Stimulated activated naive CD8-positive, alpha-beta T cell treated with anti-CD3 and anti-CD28 coated beads, Interleukin-15, amount 100 ng/mL, for 72 hours (primary cell): ENCODE results near the gene CARNS1.

Experiments used
- ATAC-seq: fragments of 150-1000 bp; cut with Tn5 transposase; 2 replicates; pipeline ENCODE4 v1.10.0; 2021; ENCODE audit warnings: mild to moderate bottlenecking, moderate library complexity
- DNase-seq, 2 donors: peaks; one replicate each; pipeline ENCODE4 v3.0.0; 2021 to 2022
- H3K27ac Mint-ChIP-seq, 2 donors: one replicate each; pipeline ENCODE4 v1.8.0; 2022; ENCODE audit warnings: mild to moderate bottlenecking in 2 of 2, mixed read lengths in 2 of 2, moderate library complexity in 2 of 2
- H3K27me3 Mint-ChIP-seq: one replicate; pipeline ENCODE4 v1.8.0; 2022; ENCODE audit warnings: mixed read lengths
- H3K4me1 Mint-ChIP-seq: one replicate; pipeline ENCODE4 v1.8.0; 2022; ENCODE audit warnings: mild to moderate bottlenecking, mixed read lengths
- H3K4me3 Mint-ChIP-seq, 2 donors: one replicate each; pipeline ENCODE4 v1.8.0; 2022; ENCODE audit warnings: mild to moderate bottlenecking in 2 of 2, mixed read lengths in 2 of 2, moderate library complexity in 1 of 2
- H3K9me3 Mint-ChIP-seq, 2 donors: one replicate each; pipeline ENCODE4 v1.8.0; 2022; ENCODE audit warnings: mixed read lengths in 2 of 2

The CARNS1 gene

DNA sequence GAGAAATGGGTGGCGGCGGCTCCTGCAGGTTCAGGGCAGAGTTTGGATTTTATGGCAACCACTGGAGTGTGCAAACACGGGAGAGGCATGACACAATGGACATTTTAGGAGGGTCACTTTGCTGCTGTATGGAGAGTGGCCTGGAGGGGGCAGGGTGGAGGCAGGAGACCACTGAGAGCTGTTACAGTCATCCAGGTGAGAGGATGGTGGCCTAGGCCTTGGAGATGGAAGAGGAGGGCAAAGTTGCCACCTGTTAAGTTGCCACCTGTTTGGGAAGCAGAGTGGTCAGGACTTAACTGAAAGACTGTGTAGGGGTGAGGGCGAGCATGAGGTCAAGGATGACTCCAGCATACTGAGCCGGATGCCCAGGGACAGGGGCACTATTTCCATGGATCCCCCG, 26.0 kb upstream of the CARNS1 start:
- Mint-ChIP-seq H3K27me3 (peaks cover 10% of the 10 kb centered on the region), H3K4me1 (peaks cover 53% of the 10 kb centered on the region), H3K4me3 (peak overlapping the region; percentile 49 to 53), H3K27ac (peak overlapping the region in 1 of 2 donors; percentile 19), H3K9me3 (no peaks in the 10 kb centered on the region)
- peak; percentile 54 to 65 for DNase-seq
- ATAC-seq = peak; percentile 72

DNA sequence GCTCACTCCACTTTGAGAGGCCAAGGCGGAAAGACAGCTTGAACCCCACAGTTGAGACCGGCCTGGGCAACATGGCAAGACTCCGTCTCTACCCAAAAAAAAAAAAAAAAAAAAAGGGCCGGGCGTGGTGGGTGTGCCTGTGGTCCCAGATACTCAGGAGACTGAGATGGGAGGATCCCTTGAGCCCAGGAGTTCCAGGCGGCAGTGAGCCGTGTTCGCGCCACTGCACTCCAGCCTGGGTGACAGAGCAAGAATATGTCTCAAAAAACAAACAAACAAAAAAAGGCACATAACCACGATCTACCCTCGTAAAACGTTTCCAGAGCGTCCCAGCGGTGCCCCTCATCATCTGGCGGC, 24.6 kb upstream of the CARNS1 start:
- peaks cover under 1% of the 10 kb centered on the region for H3K27me3 Mint-ChIP-seq
- no peak for DNase-seq
- H3K9me3 Mint-ChIP-seq = no peaks in the 10 kb centered on the region
- peak overlapping the region; percentile 94 to 95 for H3K4me3 Mint-ChIP-seq
- H3K27ac Mint-ChIP-seq = peak overlapping the region in 1 of 2 donors; percentile 93
- H3K4me1 Mint-ChIP-seq = peaks cover 48% of the 10 kb centered on the region
- no peak for ATAC-seq

DNA sequence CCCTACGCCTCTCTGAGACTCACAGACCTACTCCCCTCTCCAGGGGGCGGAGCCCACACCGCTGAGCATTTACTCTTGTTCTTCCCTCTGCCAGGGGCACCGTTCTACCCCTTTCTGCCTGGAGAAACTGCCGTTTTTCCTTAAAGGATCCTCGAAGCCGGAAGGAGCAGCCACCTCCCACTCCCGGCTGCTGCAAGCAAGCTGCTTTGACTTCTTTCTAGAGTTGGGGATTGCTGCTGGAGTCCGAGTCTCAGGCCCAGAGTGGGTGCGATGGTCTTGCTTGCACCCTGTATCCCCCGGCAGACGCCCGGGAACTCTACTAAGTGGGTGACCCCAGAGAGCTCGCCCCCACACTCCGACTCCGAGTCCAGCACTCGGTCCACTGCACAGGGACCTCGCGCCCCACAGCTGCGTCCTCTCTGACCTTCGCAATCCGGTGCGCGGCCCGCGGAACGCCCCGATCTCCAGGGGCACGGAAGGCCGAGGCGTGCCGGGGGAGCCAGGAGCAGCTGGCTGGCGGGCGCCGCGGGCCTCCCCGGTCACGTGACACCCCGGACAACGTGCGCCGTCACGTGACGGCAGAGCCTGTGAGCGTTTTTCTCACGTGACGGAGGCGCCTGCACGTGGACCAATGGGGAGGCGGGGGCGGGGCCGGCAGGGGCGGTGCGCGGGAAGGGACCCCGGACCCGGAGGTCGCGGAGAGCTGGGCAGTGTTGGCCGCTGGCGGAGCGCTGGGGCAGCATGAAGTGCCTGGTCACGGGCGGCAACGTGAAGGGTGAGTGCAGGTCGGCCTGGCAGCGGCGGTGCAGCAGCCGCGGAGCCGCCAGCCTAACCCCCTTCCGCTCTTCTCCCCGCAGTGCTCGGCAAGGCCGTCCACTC, 23.9 kb upstream of the CARNS1 start, which contains the start of gene RAD9A:
RAD9A (plus strand) TSS at position 683 of the 879 bp plus-strand sequence; CDS start at position 742, 59 bp downstream.
- Mint-ChIP-seq H3K9me3 (no peaks in the 10 kb centered on the region), H3K4me1 (peaks cover 54% of the 10 kb centered on the region), H3K4me3 (peak within 1 kb of the TSS; percentile 94 to 95), H3K27me3 (no peaks in the 10 kb centered on the region), H3K27ac (peak within 1 kb of the TSS; percentile 85 to 93)
- peak; percentile 72 for ATAC-seq
- DNase-seq = peak; percentile 86 to 92

DNA sequence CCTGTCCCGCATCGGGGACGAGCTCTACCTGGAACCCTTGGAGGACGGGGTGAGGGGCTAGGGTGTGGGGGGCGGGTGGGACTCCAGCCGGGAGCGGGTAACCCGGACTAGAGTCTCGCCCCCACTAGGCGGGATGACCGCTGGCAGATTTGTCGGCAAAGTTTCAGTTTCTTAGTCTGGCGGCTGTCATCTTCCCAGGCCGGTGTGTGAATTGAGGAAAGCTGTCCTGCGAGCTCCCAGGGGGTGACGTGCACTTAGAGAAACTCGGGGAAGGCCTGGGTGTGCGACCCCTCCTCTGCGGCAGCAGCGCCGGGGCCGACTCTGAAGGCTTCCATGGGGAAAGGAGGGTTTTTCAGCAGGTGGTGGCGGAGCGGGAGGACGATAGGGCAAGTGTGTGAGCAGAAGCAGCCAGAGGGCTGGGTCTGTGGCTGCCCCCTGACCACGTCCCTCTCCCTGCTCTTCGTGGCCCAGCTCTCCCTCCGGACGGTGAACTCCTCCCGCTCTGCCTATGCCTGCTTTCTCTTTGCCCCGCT, 23.2 kb upstream of the CARNS1 start:
- Mint-ChIP-seq H3K27me3 (no peaks in the 10 kb centered on the region), H3K4me3 (peak overlapping the region; percentile 94 to 95), H3K4me1 (peaks cover 61% of the 10 kb centered on the region), H3K9me3 (no peaks in the 10 kb centered on the region), H3K27ac (peak overlapping the region; percentile 85 to 87)
- ATAC-seq (no peak), DNase-seq (no peak)

DNA sequence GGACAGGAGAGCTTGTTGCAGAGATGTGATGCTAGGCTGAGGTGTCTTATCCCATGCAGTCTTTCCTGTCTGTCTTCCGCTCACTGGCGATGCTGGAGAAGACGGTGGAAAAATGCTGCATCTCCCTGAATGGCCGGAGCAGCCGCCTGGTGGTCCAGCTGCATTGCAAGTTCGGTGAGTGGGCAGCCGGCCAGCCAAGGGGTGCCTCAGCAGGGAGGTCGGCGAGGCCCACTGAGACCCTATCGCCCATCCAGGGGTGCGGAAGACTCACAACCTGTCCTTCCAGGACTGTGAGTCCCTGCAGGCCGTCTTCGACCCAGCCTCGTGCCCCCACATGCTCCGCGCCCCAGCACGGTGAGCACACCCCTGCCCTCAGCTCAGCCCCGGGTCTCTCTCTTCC, 22.0 kb upstream of the CARNS1 start:
- Mint-ChIP-seq H3K9me3 (no peaks in the 10 kb centered on the region), H3K4me1 (peaks cover 73% of the 10 kb centered on the region), H3K27me3 (no peaks in the 10 kb centered on the region), H3K27ac (peak overlapping the region in 1 of 2 donors; percentile 44), H3K4me3 (peak overlapping the region; percentile 94 to 95)
- ATAC-seq (no peak), DNase-seq (peak in 1 of 2 donors; percentile 10)

DNA sequence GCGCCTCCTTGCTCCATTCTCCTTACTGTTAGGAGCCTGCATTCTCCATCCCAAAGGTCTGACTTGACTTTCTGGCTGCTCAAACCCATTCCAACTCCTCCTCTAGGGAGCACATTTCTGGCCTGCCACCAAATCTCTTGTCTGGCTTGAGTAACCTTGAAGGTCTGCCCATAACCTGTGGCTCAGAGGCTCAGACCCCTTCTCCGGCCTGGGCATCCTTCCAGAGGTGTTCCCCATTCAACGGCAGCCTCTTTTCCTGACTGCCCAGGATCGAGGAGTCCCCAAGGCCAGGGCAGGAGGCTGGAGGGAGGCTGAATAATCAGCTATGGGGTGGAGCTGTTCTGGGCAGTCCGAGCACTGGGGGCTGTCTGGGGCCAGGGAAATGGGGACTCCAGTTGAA, 21.5 kb upstream of the CARNS1 start:
- DNase-seq (peak in 1 of 2 donors; percentile 9), ATAC-seq (no peak)
- Mint-ChIP-seq H3K4me1 (peaks cover 75% of the 10 kb centered on the region), H3K27ac (no peak overlapping the region), H3K4me3 (peak overlapping the region; percentile 50 to 61), H3K27me3 (no peaks in the 10 kb centered on the region), H3K9me3 (no peaks in the 10 kb centered on the region)

DNA sequence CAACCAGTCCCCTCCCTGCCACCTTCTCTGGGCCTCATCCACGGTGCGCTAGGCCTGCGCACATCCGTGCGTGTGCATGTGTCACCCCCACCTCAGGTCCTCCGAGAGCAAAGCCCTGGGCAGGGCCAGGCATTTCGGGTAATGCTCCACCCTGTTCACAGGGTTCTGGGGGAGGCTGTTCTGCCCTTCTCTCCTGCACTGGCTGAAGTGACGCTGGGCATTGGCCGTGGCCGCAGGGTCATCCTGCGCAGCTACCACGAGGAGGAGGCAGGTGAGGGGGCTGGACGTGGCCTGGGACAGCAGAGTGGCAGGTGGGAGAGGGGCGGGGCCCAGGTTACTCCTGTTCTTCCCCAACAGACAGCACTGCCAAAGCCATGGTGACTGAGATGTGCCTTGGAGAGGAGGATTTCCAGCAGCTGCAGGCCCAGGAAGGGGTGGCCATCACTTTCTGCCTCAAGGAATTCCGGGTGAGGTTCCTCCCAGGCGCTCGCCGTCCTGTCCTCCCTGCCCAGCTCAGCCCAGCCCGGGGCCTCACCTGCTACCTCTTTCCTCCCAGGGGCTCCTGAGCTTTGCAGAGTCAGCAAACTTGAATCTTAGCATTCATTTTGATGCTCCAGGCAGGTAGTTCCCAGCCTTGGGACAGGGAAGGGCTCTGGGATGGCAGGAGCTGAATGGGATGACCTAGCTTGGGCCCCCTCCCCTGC, 19.8 kb upstream of the CARNS1 start:
- peak in 1 of 2 donors; percentile 11 for DNase-seq
- H3K27ac Mint-ChIP-seq = no peak overlapping the region
- peaks cover 77% of the 10 kb centered on the region for H3K4me1 Mint-ChIP-seq
- no peak for ATAC-seq
- H3K4me3 Mint-ChIP-seq = no peak overlapping the region
- H3K27me3 Mint-ChIP-seq = no peaks in the 10 kb centered on the region
- no peaks in the 10 kb centered on the region for H3K9me3 Mint-ChIP-seq

DNA sequence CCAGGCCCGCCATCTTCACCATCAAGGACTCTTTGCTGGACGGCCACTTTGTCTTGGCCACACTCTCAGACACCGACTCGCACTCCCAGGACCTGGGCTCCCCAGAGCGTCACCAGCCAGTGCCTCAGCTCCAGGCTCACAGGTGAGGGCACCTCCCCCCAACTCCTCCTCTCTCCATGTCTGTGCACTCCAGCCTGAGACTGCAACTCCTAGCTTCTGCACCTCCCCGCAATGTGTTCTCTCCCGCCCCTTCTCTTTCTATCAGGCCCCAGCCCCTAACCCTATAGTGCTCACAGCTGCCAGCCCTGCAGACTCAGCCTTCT, 19.3 kb upstream of the CARNS1 start:
- no peaks in the 10 kb centered on the region for H3K27me3 Mint-ChIP-seq
- H3K9me3 Mint-ChIP-seq = no peaks in the 10 kb centered on the region
- ATAC-seq = no peak
- no peak overlapping the region for H3K4me3 Mint-ChIP-seq
- H3K27ac Mint-ChIP-seq = peak overlapping the region in 1 of 2 donors; percentile 1
- peaks cover 73% of the 10 kb centered on the region for H3K4me1 Mint-ChIP-seq
- DNase-seq = peak in 1 of 2 donors; percentile 13

DNA sequence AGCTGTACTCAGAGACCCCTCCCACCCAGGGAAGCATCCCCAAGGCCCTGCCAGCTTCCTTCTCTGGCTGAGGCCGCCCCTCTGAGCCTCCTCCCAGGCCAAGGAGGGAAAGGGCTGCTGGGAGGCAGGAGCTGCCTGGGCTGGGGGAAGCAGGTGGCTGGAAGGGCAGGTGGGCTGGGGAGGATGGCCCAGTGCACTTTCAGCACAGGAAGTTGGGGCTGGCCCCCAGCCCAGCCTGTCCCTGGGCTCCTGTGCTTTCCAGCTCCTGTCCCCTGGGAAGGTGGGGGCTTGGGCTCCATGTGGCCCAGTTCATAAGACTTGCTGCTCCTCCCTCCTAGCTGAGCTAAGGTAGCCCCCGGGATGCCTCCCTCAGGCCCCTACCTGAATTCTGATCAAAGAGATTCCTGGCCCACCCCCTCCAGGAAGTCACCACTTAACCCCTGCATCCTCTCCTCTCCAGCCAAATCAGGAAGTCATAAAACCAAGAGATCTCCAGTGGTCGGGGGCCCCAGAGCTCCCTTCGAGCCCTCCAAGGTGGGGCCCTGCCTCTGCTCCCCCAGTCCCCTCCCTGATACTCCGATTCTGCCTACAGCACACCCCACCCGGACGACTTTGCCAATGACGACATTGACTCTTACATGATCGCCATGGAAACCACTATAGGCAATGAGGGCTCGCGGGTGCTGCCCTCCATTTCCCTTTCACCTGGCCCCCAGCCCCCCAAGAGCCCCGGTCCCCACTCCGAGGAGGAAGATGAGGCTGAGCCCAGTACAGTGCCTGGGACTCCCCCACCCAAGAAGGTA, 18.7 kb upstream of the CARNS1 start:
- Mint-ChIP-seq H3K4me1 (peaks cover 70% of the 10 kb centered on the region), H3K9me3 (no peaks in the 10 kb centered on the region), H3K27ac (peak overlapping the region; percentile 39 to 96), H3K4me3 (peak overlapping the region; percentile 59 to 76), H3K27me3 (no peaks in the 10 kb centered on the region)
- DNase-seq (peak in 1 of 2 donors; percentile 17), ATAC-seq (no peak)

DNA sequence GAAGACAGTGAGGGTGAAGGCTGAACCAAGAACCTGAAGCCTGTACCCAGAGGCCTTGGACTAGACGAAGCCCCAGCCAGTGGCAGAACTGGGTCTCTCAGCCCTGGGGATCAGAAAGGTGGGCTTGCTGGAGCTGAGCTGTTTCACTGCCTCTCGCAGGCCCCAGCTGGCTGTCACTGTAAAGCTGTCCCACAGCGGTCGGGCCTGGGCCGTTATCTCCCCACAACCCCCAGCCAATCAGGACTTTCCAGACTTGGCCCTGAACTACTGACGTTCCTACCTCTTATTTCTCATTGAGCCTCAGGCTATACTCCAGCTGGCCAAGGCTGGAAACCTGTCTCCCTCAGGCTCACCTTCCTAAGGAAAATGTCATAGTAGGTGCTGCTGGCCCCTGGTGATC, 17.9 kb upstream of the CARNS1 start:
- Mint-ChIP-seq H3K27ac (peak overlapping the region; percentile 68 to 96), H3K9me3 (no peaks in the 10 kb centered on the region), H3K4me3 (peak overlapping the region; percentile 33 to 76), H3K27me3 (no peaks in the 10 kb centered on the region), H3K4me1 (peaks cover 70% of the 10 kb centered on the region)
- DNase-seq (peak in 1 of 2 donors; percentile 7), ATAC-seq (no peak)

DNA sequence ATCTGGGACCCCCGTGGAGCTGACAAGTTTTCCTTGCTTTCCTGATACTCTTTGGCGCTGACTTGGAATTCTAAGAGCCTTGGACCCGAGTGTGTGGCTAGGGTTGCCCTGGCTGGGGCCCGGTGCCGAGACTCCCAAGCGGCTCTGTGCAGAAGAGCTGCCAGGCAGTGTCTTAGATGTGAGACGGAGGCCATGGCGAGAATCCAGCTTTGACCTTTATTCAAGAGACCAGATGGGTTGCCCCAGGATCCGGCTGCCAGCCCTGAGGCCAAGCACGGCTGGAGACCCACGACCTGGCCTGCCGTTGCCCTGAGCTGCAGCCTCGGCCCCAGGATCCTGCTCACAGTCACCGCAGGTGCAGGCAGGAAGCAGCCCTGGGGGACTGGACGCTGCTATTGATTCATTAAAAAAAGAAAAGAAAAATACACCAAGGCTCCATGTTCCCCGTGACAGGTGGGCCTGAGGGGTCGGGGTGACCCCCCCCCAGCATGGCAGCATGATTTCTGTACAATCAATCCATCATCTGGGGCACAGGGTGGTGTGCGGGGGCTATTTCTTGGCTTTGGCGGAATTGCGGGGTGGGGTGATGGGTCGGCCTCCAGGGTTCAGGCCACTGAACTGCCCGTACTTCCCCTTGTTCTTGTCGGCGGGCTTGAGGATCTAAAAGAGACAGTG, 17.4 kb upstream of the CARNS1 start:
- Mint-ChIP-seq H3K27ac (no peak overlapping the region), H3K4me3 (peak overlapping the region; percentile 33 to 55), H3K9me3 (no peaks in the 10 kb centered on the region), H3K4me1 (peaks cover 70% of the 10 kb centered on the region), H3K27me3 (no peaks in the 10 kb centered on the region)
- no peak for ATAC-seq
- DNase-seq = peak in 1 of 2 donors; percentile 9

DNA sequence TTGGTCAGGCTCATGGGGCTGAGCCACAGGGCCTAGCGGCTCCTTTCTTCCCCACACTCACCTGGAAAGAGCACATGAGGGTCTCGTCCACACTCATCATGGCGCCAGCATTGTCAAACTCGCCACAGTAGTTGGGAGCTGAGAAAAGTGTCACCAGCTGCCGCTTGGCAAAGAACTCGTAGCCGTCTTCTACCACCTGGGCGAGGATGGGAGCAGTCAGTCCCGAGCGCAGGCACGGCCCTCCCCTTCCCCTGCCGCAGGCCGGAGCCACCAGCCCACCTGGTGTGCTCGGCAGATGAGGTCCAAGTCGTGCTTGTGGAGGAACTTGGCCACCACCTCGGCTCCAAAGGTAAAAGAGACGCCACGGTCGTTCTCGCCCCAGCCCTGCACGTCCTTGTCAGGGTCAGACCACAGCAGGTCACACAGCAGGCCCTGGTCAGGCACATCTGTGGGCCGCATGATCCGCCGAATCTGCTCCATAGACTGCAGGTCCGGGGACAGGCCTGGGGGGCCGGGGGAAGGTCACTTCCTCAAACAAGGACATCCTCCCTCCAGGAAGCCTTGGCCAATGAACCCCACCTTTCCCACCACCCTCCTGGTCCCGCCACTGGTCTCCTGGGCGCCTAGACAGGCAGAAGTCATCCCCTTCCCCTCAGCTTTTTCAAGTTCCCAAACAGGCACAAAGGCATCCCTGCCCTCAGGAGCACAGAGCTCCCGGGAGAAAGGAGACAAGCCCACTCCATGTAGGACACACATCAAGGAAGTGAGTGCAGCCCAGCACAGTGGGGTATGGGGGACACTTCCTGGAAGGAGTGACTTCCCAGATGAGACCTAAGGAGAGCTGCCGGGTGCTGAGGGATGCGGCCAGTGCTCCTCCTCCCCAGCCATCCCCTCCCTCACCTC, 16.6 kb upstream of the CARNS1 start:
- H3K27me3 Mint-ChIP-seq = no peaks in the 10 kb centered on the region
- no peak overlapping the region for H3K27ac Mint-ChIP-seq
- peaks cover 69% of the 10 kb centered on the region for H3K4me1 Mint-ChIP-seq
- H3K9me3 Mint-ChIP-seq = no peaks in the 10 kb centered on the region
- ATAC-seq (no peak), DNase-seq (peak in 1 of 2 donors; percentile 11)
- peak overlapping the region in 1 of 2 donors; percentile 52 for H3K4me3 Mint-ChIP-seq

DNA sequence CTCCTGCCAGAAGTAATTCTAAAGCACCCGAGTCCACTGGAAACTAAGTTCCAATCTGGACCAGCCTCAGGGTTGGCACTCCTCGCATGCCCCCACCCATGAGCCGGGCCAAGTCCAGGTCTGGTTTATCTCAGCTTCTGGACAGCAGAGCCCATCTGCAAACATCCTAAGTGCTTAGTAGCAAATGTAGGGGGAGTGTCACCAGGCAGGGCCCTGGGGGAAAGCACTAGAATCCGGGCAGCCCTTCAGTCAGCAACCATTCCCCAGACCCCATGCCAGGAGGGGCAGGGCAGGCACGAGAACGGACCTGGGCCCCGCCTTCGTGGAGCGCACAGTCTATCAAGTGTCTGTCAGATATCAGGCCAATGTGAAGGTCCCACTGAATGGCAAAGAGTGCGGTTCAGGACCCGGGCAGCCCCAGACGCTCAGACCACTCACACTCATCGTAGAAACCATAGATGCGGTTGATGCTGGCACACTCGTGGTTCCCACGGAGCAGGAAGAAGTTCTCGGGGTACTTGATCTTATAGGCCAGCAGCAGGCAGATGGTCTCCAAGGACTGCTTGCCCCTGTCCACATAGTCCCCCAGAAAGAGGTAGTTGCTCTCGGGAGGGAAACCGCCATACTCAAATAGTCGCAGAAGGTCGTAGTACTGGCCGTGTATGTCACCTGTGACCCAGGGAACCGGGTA, 15.1 kb upstream of the CARNS1 start:
- H3K4me3 Mint-ChIP-seq = peak overlapping the region; percentile 91 to 92
- no peaks in the 10 kb centered on the region for H3K9me3 Mint-ChIP-seq
- ATAC-seq (no peak), DNase-seq (peak in 1 of 2 donors; percentile 47)
- peak overlapping the region; percentile 27 to 89 for H3K27ac Mint-ChIP-seq
- peaks cover 73% of the 10 kb centered on the region for H3K4me1 Mint-ChIP-seq
- no peaks in the 10 kb centered on the region for H3K27me3 Mint-ChIP-seq
